HUES48 (cell line): ENCODE data around the gene TRABD2B.
A peak's percentile ranks its signal among the peaks of the same experiment; 100 is the strongest.

Experiments
- H3K27ac ChIP-seq: one replicate; pipeline ENCODE4 v1.7.0; 2013; ENCODE audit warnings: low read depth, low read length, inconsistent platforms
- H3K27me3 ChIP-seq: 2 replicates; pipeline ENCODE4 v1.6.1; 2013; ENCODE audit warnings: mild to moderate bottlenecking, low read length; ENCODE audit not compliant: control insufficient read depth, insufficient read depth
- H3K36me3 ChIP-seq: 2 replicates; pipeline ENCODE4 v1.6.1; 2013; ENCODE audit warnings: low read length; ENCODE audit not compliant: control insufficient read depth, insufficient read depth
- H3K4me1 ChIP-seq: 2 replicates; pipeline ENCODE4 v1.6.1; 2013; ENCODE audit warnings: mild to moderate bottlenecking, low read length; ENCODE audit not compliant: control insufficient read depth, insufficient read depth
- H3K4me3 ChIP-seq: 2 replicates; pipeline ENCODE4 v1.5.1; 2013; ENCODE audit warnings: mild to moderate bottlenecking, low read depth, low read length
- H3K9ac ChIP-seq: 2 replicates; pipeline ENCODE4 v1.6.1; 2013; ENCODE audit warnings: mild to moderate bottlenecking, low read depth, low read length, moderate library complexity
- H3K9me3 ChIP-seq: 2 replicates; pipeline ENCODE4 v1.6.1; 2013; ENCODE audit warnings: low read length; ENCODE audit not compliant: control insufficient read depth, insufficient read depth

The TRABD2B gene

DNA sequence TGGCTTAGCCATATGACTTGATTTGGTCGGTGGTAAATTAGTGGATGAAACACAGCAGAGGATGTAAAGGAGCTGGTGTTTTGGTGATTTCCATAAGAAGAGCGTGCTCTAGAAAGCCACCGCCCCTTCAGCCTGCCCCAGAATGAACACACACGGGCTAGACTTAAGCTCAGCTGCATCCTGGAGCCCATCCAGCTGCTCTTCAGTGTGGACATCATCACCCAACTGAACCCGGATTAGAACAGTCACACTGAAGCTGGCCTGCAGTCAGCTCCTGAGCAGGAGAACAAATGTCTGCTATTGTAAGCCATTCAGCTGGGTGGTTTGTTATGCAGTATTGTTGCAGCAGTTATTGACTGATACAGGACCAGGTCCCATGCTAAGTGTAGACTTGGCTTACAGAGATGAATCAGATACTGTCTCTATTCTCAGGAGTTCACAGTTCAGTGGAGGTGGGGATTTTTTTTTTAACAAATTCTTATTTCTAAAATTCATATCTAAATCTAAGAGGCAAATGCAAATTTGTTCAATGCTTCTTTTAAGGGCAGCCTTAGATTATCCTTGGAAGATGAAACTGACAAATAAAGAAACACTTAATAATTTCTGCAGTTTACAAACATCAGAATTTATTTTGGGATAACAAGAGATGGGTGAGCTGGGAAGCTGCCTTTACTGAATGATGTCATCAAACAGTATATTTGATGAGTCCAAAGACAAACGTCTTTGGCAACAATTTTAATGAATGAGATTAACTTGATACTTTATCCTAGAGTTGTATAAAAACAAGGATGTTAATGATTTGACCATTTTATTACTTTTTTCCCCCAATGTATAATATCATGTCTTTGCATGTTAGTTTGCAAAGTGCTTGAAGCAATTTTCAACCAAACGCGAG lies 251.2 kb downstream of the TRABD2B start:
- Histone ChIP-seq H3K27ac (no peak overlapping the region), H3K9me3 (no peaks in the 10 kb centered on the region), H3K4me1 (no peaks in the 10 kb centered on the region), H3K27me3 (0 out of 2 replicates have a peak, but pooled peaks cover 5% of the 10 kb centered on the region), H3K4me3 (no peak overlapping the region), H3K9ac (no peak overlapping the region), H3K36me3 (no peaks in the 10 kb centered on the region)

DNA sequence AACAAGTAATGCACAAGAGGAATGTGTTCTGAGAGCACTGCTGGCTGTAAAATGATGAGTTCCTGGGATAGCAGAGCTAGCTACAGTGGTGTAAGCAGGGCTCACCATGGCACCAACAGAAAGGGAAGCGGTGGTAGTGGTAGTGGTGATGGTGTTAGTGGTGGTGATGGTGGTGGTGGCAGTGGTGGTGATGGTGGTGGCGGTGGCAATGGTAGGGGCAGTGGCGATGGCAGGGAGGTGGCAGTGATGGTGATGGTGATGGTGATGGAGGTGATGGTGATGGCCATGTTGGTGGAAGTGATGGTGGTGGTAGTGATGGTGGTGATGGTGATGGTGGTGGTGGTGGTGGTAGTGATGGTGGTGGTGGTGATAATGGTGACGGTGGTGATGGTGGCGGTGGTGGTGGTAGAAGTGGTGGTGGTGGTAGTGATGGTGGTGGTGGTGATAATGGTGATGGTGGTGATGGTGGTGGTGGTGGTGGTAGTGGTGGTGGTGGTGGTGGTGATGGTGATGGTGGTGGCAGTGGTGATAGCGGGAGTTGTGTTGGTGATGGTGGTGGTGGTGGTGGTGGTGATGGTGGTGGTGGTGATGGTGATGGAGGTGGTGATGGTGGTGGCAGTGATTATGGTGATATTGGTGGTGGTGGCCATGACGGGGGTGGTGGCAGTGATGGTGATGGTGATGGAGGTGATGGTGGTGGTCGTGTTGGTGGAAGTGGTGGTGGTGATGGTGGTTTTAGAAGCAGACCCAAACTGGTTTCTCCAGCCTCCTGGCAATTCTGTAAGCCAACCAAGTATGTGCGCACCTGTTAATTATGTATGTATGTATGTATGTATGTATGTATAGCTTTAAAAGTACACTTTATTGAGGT lies 254.1 kb downstream of the TRABD2B start:
- Histone ChIP-seq H3K4me1 (no peaks in the 10 kb centered on the region), H3K9me3 (no peaks in the 10 kb centered on the region), H3K9ac (no peak overlapping the region), H3K27me3 (0 out of 2 replicates have a peak, but pooled peaks cover under 1% of the 10 kb centered on the region), H3K27ac (no peak overlapping the region), H3K36me3 (no peaks in the 10 kb centered on the region), H3K4me3 (no peak overlapping the region)

DNA sequence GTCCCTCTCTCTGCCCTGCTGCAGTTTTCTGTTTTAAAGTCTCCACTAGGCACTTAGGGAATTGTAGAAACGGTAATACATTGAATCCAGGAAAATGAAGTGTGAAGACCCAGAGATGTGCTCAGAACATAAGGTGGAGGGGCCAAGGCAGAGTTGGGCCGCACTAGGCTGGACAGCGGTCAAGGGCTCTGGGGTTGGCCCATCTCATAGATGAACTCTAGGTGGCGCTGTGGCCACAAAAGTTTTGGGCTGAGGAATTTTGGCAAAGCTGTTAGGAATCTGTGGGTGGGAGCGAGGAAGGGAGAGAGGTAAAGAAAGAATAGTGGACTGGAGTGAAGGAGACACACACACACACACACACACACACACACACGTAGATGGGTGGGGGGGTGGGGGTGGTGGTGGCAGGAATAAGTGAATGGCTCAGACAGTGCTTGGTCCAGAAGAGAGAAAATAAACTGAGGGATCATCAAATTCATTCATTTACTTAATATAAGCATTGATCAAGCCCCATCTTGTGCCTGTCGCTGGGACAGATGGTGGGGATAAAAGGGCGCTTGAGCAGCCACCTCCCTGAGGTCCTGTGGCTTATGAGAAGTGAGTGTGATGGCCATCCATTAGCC lies 258.5 kb downstream of the TRABD2B start:
- Histone ChIP-seq H3K36me3 (no peaks in the 10 kb centered on the region), H3K9ac (no peak overlapping the region), H3K4me3 (no peak overlapping the region), H3K27ac (no peak overlapping the region), H3K4me1 (no peaks in the 10 kb centered on the region), H3K27me3 (peaks cover 7% of the 10 kb centered on the region; the same call in 1 of the 2 replicates), H3K9me3 (no peaks in the 10 kb centered on the region)

DNA sequence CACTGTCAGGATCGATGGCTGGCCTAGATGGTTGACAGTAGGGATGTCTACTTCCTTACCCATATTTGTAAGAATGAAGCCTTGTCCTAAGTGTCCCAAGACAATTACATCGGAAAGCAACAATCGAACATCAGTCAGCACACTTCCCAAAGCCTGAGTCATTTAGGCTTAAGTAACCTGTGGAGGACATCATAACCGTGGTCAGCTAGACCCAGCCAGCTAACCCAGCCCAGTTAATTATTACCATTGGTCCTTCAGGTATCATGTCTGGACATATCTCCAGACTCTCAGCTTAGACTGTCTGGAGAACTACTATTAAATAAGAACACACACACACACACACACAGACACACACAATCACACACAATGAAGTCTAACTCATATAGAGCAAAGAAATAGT lies 264.7 kb downstream of the TRABD2B start:
- H3K9ac ChIP-seq: no peak overlapping the region
- H3K36me3 ChIP-seq: no peaks in the 10 kb centered on the region
- no peak overlapping the region for H3K27ac ChIP-seq
- H3K27me3 ChIP-seq: peaks cover 24% of the 10 kb centered on the region
- H3K9me3 ChIP-seq: no peaks in the 10 kb centered on the region
- no peak overlapping the region for H3K4me3 ChIP-seq
- no peaks in the 10 kb centered on the region for H3K4me1 ChIP-seq

DNA sequence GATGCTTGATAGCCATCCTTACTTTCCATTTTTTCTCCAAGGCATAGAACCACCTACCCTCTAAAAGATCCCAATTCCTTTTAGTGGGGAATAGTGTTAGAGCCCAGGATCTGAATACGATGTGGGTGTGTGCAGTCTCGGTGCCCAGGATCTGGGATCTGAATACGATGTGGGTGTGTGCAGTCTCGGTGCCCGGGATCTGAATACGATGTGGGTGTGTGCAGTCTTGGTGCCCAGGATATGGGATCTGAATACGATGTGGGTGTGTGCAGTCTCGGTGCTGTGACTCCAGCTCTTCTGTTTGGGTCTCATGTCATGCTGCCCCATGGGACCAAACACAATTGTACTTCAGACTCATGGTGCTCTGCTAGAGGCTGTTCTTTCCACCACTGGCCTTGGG lies 265.5 kb downstream of the TRABD2B start:
- Histone ChIP-seq H3K4me1 (no peaks in the 10 kb centered on the region), H3K4me3 (no peak overlapping the region), H3K36me3 (no peaks in the 10 kb centered on the region), H3K27ac (no peak overlapping the region), H3K9me3 (no peaks in the 10 kb centered on the region), H3K27me3 (peaks cover 30% of the 10 kb centered on the region), H3K9ac (no peak overlapping the region)

DNA sequence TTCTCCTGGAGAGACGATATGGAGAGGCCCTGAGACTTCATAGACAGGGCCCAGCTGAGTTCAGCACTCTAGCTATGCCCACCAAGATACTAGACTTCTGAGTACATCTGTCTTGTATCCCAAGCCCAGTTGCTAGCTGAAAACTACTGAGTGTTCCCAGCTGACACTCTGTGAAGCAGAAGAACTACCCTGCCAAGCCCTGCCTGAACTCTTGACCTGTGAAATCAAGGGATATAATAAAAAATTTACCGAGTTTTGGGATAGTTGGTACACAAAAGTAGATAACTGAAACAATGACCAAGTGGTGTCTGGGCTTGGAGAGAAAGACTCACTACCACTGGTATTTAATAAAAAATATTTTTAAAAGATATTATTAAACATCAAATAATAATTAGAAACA lies 267.5 kb downstream of the TRABD2B start:
- peaks cover 13% of the 10 kb centered on the region for H3K4me1 ChIP-seq
- peaks cover 43% of the 10 kb centered on the region for H3K27me3 ChIP-seq
- H3K9ac ChIP-seq: no peak overlapping the region
- no peaks in the 10 kb centered on the region for H3K36me3 ChIP-seq
- no peaks in the 10 kb centered on the region for H3K9me3 ChIP-seq
- no peak overlapping the region for H3K4me3 ChIP-seq
- H3K27ac ChIP-seq: no peak overlapping the region

DNA sequence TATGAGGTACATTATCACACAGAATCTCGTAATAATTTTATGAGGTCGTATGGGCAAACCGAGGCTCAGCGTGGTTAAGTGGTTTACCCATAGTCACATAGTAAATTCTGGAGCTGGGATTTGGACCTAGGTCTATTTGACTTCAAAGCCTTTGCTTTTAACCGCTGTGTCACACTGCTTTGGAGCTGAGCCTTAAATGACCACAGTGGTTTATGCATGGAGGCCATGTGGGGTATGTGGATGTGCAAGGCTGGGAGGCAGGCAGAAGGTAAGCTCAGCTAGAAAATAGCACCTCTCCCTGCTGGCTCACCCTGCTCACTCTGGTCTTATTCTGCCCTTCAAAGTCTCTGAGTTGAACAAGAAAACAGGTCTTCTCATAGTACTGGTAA lies 269.5 kb downstream of the TRABD2B start:
- Histone ChIP-seq H3K27ac (no peak overlapping the region), H3K27me3 (peaks cover 63% of the 10 kb centered on the region), H3K4me1 (peaks cover 18% of the 10 kb centered on the region), H3K9ac (no peak overlapping the region), H3K36me3 (no peaks in the 10 kb centered on the region), H3K4me3 (no peak overlapping the region), H3K9me3 (no peaks in the 10 kb centered on the region)

DNA sequence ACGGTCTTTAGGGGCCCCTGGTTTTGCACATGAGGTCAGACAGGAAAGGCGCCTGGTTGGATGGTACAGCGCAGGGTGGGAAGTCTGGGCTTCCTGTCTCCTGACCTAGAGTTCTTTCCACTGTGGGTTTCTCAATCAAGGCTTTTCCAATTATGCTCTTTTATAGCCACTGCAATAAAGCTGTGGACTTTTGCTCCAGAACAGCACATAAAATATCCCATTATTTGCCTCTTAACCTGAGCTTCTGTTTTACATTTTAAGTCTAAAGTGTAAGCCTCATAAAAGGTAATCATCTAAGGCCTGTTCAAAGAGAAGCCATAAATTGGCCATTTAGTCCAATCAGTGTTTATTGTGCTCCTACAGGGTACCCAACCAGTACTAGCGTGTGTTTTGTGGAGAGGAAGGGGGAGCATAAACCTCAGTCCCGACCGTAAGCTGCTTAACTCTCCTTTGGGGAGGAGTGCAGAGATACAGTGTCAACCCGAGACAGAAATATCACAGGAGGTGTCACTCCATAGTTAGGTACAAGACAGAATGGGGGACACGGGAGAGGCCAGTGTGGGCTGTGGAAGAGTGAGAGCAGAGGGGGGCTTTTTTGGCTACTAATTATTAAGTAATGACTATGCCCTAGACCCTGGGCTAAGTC lies 270.0 kb downstream of the TRABD2B start:
- Histone ChIP-seq H3K27me3 (peaks cover 64% of the 10 kb centered on the region), H3K9me3 (no peaks in the 10 kb centered on the region), H3K9ac (no peak overlapping the region), H3K4me1 (peaks cover 18% of the 10 kb centered on the region), H3K27ac (no peak overlapping the region), H3K4me3 (no peak overlapping the region), H3K36me3 (no peaks in the 10 kb centered on the region)

DNA sequence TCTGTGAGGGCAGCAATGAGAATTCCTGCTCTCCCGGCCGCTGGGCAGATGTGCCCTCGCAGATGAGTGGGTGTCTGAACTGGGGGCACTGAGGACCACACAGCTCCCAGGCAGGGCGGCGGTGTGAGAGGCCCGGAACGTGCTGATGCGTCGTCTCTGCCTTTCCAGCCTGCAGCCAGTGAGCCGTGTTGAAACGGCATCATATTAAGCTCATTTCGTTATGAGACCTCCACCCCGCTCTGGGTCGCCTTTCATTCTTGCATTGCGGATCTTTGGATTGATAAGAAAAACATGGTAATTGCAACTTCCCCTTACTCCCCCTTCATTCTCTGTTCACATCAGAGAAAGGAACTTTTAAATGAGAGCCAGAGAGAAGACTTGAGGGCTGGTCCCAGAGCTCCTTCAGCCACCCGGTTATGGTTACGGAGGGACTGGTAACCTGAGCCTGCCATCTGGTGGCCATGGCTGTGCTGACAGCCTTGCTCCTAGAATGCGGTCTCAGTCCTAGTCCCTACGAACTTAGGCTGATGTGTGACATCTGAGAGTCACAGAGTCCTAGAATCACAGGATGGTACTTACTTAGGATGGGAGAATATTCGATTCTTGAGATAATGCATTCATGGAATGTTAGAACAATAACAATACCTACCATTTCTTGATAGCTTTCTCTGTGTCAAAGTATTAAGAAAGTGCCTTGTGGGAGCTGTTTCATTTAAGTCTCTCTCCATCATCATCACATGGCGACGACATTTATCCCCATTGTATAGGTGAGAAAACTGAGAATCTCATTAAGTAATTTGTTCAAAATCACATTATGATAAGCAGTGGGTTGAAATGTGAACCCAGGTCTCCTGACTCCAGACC lies 271.0 kb downstream of the TRABD2B start:
- Histone ChIP-seq H3K4me3 (peak overlapping the region; percentile 8; the same call in 1 of the 2 replicates), H3K4me1 (peaks cover 18% of the 10 kb centered on the region), H3K9me3 (no peaks in the 10 kb centered on the region), H3K9ac (no peak overlapping the region), H3K36me3 (no peaks in the 10 kb centered on the region), H3K27me3 (peaks cover 65% of the 10 kb centered on the region), H3K27ac (no peak overlapping the region)

DNA sequence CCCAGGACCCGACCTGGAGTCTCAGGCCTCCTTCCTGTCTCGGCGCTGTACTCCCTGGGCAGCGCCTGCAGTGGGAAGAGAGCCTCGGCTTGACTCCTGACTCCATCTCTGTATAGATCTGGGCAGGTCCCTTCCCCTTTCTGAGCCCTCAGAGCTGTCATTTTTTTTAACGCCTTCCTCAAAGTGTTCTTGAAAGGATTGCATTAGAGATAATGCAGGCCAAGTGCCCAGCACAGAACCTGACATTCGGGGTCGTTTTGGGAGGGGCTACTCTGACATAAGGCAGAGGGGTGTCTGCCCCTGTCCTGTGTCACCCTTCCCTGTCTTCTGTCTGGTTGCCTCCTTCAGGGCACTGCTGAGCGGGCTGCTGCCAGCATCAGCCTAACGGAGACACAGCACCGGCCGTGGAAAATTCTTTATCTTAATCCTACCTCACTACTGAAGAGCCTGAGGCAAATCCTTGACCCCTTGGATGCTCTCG lies 271.6 kb downstream of the TRABD2B start:
- no peak overlapping the region for H3K27ac ChIP-seq
- peaks cover 64% of the 10 kb centered on the region for H3K27me3 ChIP-seq
- H3K9me3 ChIP-seq: no peaks in the 10 kb centered on the region
- no peak overlapping the region for H3K9ac ChIP-seq
- H3K4me3 ChIP-seq: peak overlapping the region; percentile 52; the same call in 1 of the 2 replicates
- H3K36me3 ChIP-seq: no peaks in the 10 kb centered on the region
- H3K4me1 ChIP-seq: peaks cover 18% of the 10 kb centered on the region
